Osteoblast (primary cell): ENCODE data around the gene DNAH10. TPM values are rescaled to one million over a fixed set of nuclear protein-coding genes. Genes with fewer than 3 reads are reported as not detected.
A peak's percentile ranks its signal among the peaks of the same experiment; 100 is the strongest.

Experiments used
- DNase-seq: peaks from one replicate; pipeline ENCODE4 v3.0.0; 2011; ENCODE audit warnings: low spot score, mixed read lengths; ENCODE audit not compliant: insufficient read length; ENCODE audit errors: missing footprints
- H2AFZ ChIP-seq: 2 replicates; pipeline ENCODE4 v1.6.0; 2011; ENCODE audit warnings: mild to moderate bottlenecking, low read length
- H3K27ac ChIP-seq: 2 replicates; pipeline ENCODE4 v1.5.1; 2011; ENCODE audit warnings: mild to moderate bottlenecking, low read depth, low read length, moderate library complexity
- H3K27me3 ChIP-seq: 2 replicates; pipeline ENCODE4 v1.6.0; 2012; ENCODE audit warnings: mild to moderate bottlenecking, control low read depth, inconsistent platforms, low read length, moderate library complexity; ENCODE audit not compliant: insufficient read depth
- H3K36me3 ChIP-seq: 2 replicates; pipeline ENCODE4 v1.5.1; 2011; ENCODE audit warnings: mild to moderate bottlenecking, low read length, control low read depth, moderate library complexity; ENCODE audit not compliant: insufficient read depth
- H3K4me1 ChIP-seq: 2 replicates; pipeline ENCODE4 v1.5.1; 2011; ENCODE audit warnings: mild to moderate bottlenecking, low read length, control low read depth, moderate library complexity; ENCODE audit not compliant: insufficient read depth
- H3K4me2 ChIP-seq: 2 replicates; pipeline ENCODE4 v1.6.0; 2011; ENCODE audit warnings: mild to moderate bottlenecking, low read length; ENCODE audit not compliant: insufficient read depth
- H3K4me3 ChIP-seq: fragments of 200-600 bp; sonication (generic); 3 replicates; pipeline ENCODE4 v1.5.1; 2012; ENCODE audit warnings: mild to moderate bottlenecking, low read length, inconsistent platforms; ENCODE audit not compliant: insufficient read depth
- H3K79me2 ChIP-seq: 2 replicates; pipeline ENCODE4 v1.6.0; 2012; ENCODE audit warnings: mild to moderate bottlenecking, low read length, control low read depth, inconsistent platforms; ENCODE audit not compliant: insufficient read depth
- H3K9me3 ChIP-seq: 2 replicates; pipeline ENCODE4 v1.5.1; 2011; ENCODE audit warnings: low read depth, low read length, control low read depth
- H4K20me1 ChIP-seq: 2 replicates; pipeline ENCODE4 v1.6.0; 2012; ENCODE audit warnings: mild to moderate bottlenecking, low read length, control low read depth; ENCODE audit not compliant: insufficient read depth
- CTCF ChIP-seq: IDR thresholded peaks from 2 replicates; pipeline ENCODE4 v1.5.1; 2011; ENCODE audit warnings: mild to moderate bottlenecking, low read depth, low read length, moderate library complexity; ENCODE audit errors: extremely low read depth
- total RNA-seq: library from RNA; depleted of rRNA; stranded (reverse); fragments of >200 nt; gene quantifications from 2 replicates; pipeline ENCODE4 v1.2.3, GENCODE V29; 2012

Gene DNAH10
- total RNA-seq, 1 donor = 0.72 TPM

GRCh38 chr12:123757561-123757960 is 4.5 kb upstream of the DNAH10 start:
- Histone ChIP-seq H2AFZ (no peak overlapping the region), H3K9me3 (no peaks in the 10 kb centered on the region), H3K27ac (peak overlapping the region; percentile 42), H3K36me3 (peaks cover 14% of the 10 kb centered on the region), H3K27me3 (peaks cover 3% of the 10 kb centered on the region), H3K4me3 (no peak overlapping the region), H4K20me1 (no peaks in the 10 kb centered on the region), H3K4me2 (peak overlapping the region; percentile 5), H3K4me1 (peaks cover 21% of the 10 kb centered on the region), H3K79me2 (no peaks in the 10 kb centered on the region)
- DNase-seq = peak; percentile 94
- TF ChIP-seq CTCF = no peak

- Histone ChIP-seq H2AFZ (no peak overlapping the region), H3K27ac (no peak overlapping the region), H4K20me1 (no peaks in the 10 kb centered on the region), H3K79me2 (no peaks in the 10 kb centered on the region), H3K4me1 (peaks cover 21% of the 10 kb centered on the region), H3K4me3 (no peak overlapping the region), H3K4me2 (no peak overlapping the region), H3K27me3 (peaks cover 9% of the 10 kb centered on the region), H3K36me3 (no peaks in the 10 kb centered on the region), H3K9me3 (no peaks in the 10 kb centered on the region)
- no peak for TF ChIP-seq CTCF
- no peak for DNase-seq
These were observed 1.7 kb upstream of the DNAH10 start for GRCh38 chr12:123760267-123760938.

GRCh38 chr12:123762715-123763052 is 583 bp downstream of the DNAH10 start:
- H3K36me3 ChIP-seq = no peaks in the 10 kb centered on the region
- H3K4me1 ChIP-seq = peaks cover 12% of the 10 kb centered on the region
- H3K27me3 ChIP-seq = peaks cover 9% of the 10 kb centered on the region
- H3K4me2 ChIP-seq = peak overlapping the region; percentile 85
- H3K4me3 ChIP-seq = peak overlapping the region; percentile 69
- H3K9me3 ChIP-seq = no peaks in the 10 kb centered on the region
- H3K27ac ChIP-seq = no peak overlapping the region
- no peak for DNase-seq
- no peak for TF ChIP-seq CTCF
- no peak overlapping the region for H2AFZ ChIP-seq
- no peaks in the 10 kb centered on the region for H4K20me1 ChIP-seq
- H3K79me2 ChIP-seq = no peaks in the 10 kb centered on the region

- Histone ChIP-seq H3K4me3 (no peak overlapping the region), H3K9me3 (no peaks in the 10 kb centered on the region), H3K36me3 (no peaks in the 10 kb centered on the region), H3K27ac (no peak overlapping the region), H2AFZ (no peak overlapping the region), H3K27me3 (peaks cover 9% of the 10 kb centered on the region), H3K79me2 (no peaks in the 10 kb centered on the region), H3K4me2 (no peak overlapping the region), H3K4me1 (peaks cover 8% of the 10 kb centered on the region), H4K20me1 (no peaks in the 10 kb centered on the region)
- no peak for DNase-seq
- no peak for TF ChIP-seq CTCF
These were observed 992 bp downstream of the DNAH10 start for GRCh38 chr12:123763093-123763492.
